Amygdala (tissue), 56 donors: Measurements from ENCODE around the gene AGPAT3.
"Not testable (repeated sequence)": the region's sequence is repeated elsewhere in the genome, so short reads cannot be mapped to it uniquely, and the experiment has no call there.

Experiments used
- DNase-seq, 56 donors: peaks; one replicate each; lab custom pipeline; 2025; lab: John Stamatoyannopoulos, UW

AGPAT3 gene

GRCh38 chr21:43880111-43880985 is 15.3 kb downstream of the AGPAT3 start:
- peak in 1 of 56 donors; percentile 17 for DNase-seq

- no peak for DNase-seq
Measured at GRCh38 chr21:43881283-43881682, 16.3 kb downstream of the AGPAT3 start.

- DNase-seq, result no peak
Measured at GRCh38 chr21:43881935-43882334, 16.9 kb downstream of the AGPAT3 start.

- no peak for DNase-seq
Measured at GRCh38 chr21:43882952-43883545, 18.0 kb downstream of the AGPAT3 start.

GRCh38 chr21:43884012-43884860 is 19.2 kb downstream of the AGPAT3 start:
- DNase-seq, result no peak

GRCh38 chr21:43884861-43885417 is 19.9 kb downstream of the AGPAT3 start:
- DNase-seq, result peak in 7 of 56 donors; percentile 23 to 52 (median 38)

GRCh38 chr21:43885721-43886120 is 20.7 kb downstream of the AGPAT3 start:
- no peak for DNase-seq

- DNase-seq, result no peak
Measured at GRCh38 chr21:43886565-43886964, 21.5 kb downstream of the AGPAT3 start.

GRCh38 chr21:43889069-43889468 is 24.0 kb downstream of the AGPAT3 start:
- no peak for DNase-seq

- DNase-seq, result no peak
Measured at GRCh38 chr21:43890042-43890441, 25.0 kb downstream of the AGPAT3 start.

- DNase-seq, result no peak
Measured at GRCh38 chr21:43892334-43892733, 27.3 kb downstream of the AGPAT3 start.

GRCh38 chr21:43892984-43893535 is 28.0 kb downstream of the AGPAT3 start:
- no peak for DNase-seq

- DNase-seq, result no peak
Measured at GRCh38 chr21:43893536-43894205, 28.6 kb downstream of the AGPAT3 start.

- DNase-seq, result no peak
Measured at GRCh38 chr21:43894206-43894577, 29.2 kb downstream of the AGPAT3 start.

GRCh38 chr21:43895196-43895595 is 30.2 kb downstream of the AGPAT3 start:
- DNase-seq, result no peak

- DNase-seq, result not testable (repeated sequence)
Measured at GRCh38 chr21:43896696-43897299, 31.8 kb downstream of the AGPAT3 start.

GRCh38 chr21:43899307-43900077 is 34.5 kb downstream of the AGPAT3 start:
- no peak for DNase-seq

GRCh38 chr21:43900078-43900385 is 35.0 kb downstream of the AGPAT3 start:
- DNase-seq, result no peak

- no peak for DNase-seq
Measured at GRCh38 chr21:43900690-43901089, 35.7 kb downstream of the AGPAT3 start.
